Jurkat, Clone E6-1 (cell line): Measurements from ENCODE around the gene ZNF595. TPM values are rescaled to one million over a fixed set of nuclear protein-coding genes. Genes with fewer than 3 reads are reported as not detected.
A peak's percentile ranks its signal among the peaks of the same experiment; 100 is the strongest.
"Not testable (repeated sequence)": the region's sequence is repeated elsewhere in the genome, so short reads cannot be mapped to it uniquely, and the experiment has no call there.

Experiments used
- DNase-seq: peaks from one replicate; pipeline ENCODE4 v3.0.0-alpha.2; 2011; ENCODE audit warnings: low read depth, low spot score
- H3K4me3 ChIP-seq: 2 replicates; pipeline ENCODE4 v1.5.1; 2011; ENCODE audit warnings: mild to moderate bottlenecking, low read length, control low read depth, moderate library complexity
- polyA plus RNA-seq: library from polyadenylated mRNA; unstranded; fragments of >200 nt; gene quantifications from one replicate; pipeline ENCODE4 v1.2.1, GENCODE V29; 2012; ENCODE audit warnings: missing spikeins; ENCODE audit not compliant: insufficient read length, insufficient read depth

The ZNF595 gene
- polyA plus RNA-seq = 3.3 TPM

GRCh38 chr4:52804-53479 is at the start of gene ZNF595:
Gene ZNF595, plus strand, starts transcription at chr4:53321. Its CDS starts 168 bp downstream, at chr4:53489.
- peak within 1 kb of the TSS; percentile 21; the same call in 1 of the 2 replicates for H3K4me3 ChIP-seq
- not testable (repeated sequence) for DNase-seq

- not testable (repeated sequence) for DNase-seq, H3K4me3 ChIP-seq
These were observed 42.9 kb upstream of the ZNF595 start for GRCh38 chr4:9937-10870.

DNA sequence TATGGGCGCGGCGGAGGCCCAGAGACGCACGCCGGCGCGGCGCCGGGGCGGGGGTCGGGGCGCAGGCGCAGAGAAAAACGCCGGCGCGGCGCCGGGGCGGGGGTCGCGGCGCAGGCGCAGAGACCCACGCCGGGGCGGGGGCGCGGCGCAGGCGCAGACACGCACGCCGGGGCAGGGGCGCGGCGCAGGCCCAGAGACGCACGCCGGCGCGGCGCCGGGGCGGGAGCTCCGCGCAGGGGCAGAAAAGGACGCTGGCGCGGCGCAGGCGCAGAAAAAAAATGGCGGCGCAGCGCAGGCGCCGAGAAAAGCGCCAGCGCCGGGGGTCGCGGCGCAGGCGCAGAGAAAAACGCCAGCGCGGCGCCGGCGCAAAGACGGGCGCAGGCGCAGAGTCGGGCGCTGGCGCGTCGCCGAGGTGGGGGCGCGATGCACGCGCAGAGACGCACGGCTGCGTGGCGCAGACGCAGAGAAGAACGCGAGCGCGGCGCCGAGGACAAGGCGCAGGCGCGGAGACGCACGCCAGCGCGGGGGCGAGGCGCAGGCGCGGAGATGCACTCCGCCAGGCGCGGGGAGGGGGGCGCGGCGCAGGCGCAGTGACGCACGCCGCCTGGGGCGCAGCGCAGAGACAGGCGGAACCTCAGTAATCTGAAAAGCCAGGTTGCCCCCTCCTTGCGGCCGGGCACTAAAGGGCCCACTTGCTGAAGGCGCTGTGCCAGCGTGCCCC is 41.9 kb upstream of the ZNF595 start:
- not testable (repeated sequence) for DNase-seq, H3K4me3 ChIP-seq

DNA sequence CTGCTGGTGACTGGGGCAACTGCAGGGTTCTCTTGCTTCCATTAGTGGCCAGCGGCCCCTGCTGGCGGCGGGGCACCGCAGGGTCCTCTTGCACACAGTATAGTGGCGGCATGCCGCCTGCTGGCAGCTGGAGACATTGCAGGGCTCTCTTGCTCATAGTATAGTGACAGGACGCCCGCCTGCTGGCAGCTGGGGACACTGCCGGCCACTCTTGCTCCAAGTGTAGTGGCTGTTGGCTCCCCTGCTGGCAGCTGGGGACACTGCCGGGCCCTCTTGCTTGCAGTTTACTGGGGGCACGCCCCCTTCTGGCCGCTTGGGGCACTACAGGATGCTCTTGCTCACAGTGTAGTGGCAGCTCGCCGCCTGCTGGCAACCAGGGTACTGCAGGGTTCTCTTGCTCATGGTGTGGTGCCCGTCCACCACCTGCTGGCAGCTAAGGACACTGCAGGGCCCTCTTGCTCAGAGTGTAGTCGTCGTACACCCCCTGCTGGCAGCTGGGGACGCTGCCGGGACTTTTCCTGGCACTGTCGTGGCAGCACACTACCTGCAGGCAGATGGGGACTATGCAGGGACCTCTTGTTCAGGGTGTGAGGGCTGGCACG is 41.2 kb upstream of the ZNF595 start:
- H3K4me3 ChIP-seq, DNase-seq: not testable (repeated sequence)

- H3K4me3 ChIP-seq, DNase-seq: not testable (repeated sequence)
These were observed 35.0 kb upstream of the ZNF595 start for GRCh38 chr4:18128-18527.

DNA sequence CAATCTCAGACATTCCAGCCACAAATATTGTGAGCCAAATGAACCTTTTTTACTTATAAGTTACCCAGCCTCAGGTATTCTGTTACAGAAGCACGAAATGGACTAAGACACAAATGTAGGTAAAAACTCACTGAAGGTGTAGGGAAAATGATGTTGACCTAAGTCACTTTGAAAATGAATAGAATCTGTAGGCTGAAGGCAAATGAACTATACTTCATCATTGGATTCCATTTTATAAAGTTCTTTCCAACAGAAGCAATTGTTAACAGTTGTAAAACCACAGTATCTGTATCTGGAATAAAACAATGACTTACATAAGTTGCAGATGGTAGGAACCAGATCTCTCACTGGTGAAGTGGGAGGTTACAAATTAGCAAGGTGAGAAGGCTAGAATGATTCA is 34.5 kb upstream of the ZNF595 start:
- not testable (repeated sequence) for DNase-seq, H3K4me3 ChIP-seq

DNA sequence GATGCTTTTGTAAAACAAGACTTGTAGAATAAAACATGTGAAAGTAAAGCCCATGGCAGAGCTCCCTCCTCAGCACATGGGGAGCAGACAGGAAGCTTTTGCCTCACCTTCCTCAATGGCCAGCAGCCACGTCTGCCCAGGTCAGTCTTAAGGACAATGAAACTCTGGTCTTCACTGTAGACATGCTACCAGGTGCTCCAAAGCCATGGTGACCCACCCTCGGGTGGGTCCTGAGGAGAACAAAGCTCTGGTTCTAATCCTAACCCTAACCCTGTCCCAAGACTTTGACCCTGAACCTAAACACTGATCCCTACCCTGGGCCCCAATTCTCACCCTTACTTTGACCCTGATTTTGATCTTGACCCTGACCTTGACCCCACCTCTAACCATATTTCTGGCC is 30.2 kb upstream of the ZNF595 start:
- DNase-seq, H3K4me3 ChIP-seq: not testable (repeated sequence)

DNA sequence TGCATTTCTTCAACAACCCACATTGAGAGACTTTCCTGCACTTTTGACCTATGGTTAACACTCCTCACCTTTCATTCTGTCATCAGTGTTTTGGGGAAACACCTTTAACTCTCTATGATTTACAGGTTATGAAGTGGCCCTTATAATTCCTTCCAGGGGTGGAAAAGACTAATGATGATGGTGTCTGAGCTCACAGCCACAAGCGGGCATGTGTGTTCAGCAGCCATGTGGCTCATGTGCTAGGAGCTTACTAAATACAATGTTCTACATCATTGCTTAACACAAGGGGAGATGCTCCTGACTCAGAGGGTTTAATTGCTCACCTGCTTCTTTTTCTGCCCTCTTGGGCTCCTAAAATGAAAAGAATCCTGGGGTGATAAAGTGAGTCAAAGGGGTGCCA is 28.8 kb upstream of the ZNF595 start:
- H3K4me3 ChIP-seq = not testable (repeated sequence)

GRCh38 chr4:27501-27900 is 25.6 kb upstream of the ZNF595 start:
- H3K4me3 ChIP-seq, DNase-seq: not testable (repeated sequence)

More for the DNA sequence above, 28.8 kb upstream of the ZNF595 start:
- DNase-seq = not testable (repeated sequence)

DNA sequence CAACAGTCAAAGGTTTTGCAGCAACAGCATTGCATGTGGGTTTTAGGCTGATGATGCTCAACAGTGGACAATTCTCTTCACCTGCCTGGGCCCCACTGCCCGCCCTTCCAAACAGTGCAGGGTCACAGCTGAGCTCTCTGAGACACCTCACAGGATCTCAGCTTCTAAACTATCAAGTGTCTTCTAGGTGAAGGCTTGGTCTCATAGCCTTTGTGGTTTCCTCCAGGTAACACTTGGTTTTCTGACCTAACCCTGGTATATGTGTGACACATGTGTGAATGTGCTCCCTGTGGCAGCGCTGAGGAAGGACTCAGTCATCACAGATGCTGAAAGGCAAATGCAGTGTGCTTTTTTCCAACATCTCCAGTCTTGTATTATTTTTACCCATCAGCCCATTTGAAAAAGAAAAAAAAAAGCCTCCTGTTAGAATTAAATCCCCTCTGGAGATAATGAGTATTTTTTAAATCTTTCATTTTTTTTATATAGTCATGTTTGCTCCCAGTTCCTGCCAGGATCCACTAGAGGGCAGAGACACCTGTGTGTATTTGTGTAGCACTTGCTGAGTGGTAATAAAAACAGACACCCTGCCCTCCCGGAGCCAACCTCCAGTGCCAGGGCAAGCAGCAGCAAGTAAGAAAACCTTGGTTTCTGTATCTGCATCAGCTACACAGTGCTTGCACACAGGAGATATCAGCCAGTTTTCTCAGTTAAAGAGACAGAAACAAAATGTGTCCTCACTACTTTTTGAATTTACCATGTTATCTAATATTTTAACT is 24.2 kb upstream of the ZNF595 start:
- not testable (repeated sequence) for DNase-seq, H3K4me3 ChIP-seq

DNA sequence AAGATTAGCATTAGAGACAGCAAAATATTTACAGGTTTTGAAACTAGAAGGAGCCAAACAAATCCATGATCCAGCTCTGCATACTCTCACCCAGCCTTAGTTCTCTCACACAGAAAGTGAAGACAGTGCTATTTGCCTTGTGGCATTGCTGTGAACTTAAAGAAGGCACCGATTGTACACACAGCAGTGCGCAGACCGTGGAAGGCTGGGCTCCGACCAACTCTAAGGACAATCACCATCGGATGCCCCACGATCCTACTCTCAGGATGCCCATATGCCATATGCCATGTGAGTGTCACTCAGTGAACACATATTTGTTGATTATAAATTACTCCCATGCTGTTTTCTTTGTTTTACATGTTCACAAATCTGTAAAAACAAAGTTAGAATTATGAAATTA is 19.8 kb upstream of the ZNF595 start:
- not testable (repeated sequence) for DNase-seq, H3K4me3 ChIP-seq

GRCh38 chr4:36559-37415 is 16.3 kb upstream of the ZNF595 start:
- H3K4me3 ChIP-seq, DNase-seq: not testable (repeated sequence)

DNA sequence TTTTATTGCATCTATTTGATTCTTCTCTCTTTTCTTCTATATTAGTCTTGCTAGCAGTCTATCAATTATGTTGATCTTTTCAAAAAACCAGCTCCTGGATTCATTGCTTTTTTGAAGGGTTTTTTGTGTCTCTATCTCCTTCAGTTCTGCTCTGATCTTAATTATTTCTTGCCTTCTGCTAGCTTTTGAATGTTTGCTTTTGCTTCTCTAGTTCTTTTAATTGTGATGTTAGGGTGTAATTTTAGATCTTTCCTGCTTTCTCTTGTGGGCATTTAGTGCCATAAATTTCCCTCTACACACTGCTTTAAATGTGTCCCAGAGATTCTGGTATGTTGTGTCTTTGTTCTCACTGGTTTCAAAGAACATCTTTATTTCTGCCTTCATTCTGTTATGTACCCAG is 14.9 kb upstream of the ZNF595 start:
- not testable (repeated sequence) for DNase-seq, H3K4me3 ChIP-seq

DNA sequence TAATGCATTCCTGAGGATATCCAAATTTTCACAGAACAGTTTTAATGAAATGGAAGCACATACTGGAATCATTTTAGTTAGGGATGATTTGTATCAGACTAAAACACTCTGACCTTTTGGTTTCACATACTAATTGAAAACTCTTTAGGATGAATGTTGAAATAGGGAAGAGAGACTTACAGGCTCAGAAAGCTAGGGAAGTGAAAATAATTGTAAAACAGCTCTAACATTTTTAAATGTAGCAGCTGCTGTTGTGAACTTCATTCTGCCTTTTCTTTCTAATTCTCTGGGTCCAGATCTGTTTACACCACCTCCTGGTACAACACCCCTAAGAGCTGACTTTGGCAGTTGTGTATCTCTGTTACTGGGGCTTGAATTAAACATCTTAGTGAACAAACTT is 9.7 kb upstream of the ZNF595 start:
- not testable (repeated sequence) for DNase-seq, H3K4me3 ChIP-seq

DNA sequence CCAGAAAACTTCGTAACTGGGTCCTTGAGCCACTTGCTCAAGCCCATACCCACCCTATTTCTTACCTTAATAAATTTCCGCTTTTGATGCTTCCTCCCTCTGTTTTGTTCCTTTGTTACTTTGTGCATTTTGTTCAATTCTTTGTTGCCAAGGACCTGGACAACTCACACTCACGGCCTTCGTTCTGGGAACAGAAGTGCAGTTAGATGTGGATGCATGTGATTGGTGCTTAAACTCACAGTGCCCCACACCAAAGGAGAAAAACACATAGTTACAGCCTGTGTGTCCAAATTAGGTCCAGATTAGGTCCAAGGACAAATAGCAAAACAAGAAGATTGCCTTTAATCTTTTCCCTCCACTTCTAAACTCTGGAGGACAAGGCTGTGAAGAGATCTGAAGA is 1.9 kb upstream of the ZNF595 start:
- DNase-seq = peak; percentile 6
- not testable (repeated sequence) for H3K4me3 ChIP-seq

DNA sequence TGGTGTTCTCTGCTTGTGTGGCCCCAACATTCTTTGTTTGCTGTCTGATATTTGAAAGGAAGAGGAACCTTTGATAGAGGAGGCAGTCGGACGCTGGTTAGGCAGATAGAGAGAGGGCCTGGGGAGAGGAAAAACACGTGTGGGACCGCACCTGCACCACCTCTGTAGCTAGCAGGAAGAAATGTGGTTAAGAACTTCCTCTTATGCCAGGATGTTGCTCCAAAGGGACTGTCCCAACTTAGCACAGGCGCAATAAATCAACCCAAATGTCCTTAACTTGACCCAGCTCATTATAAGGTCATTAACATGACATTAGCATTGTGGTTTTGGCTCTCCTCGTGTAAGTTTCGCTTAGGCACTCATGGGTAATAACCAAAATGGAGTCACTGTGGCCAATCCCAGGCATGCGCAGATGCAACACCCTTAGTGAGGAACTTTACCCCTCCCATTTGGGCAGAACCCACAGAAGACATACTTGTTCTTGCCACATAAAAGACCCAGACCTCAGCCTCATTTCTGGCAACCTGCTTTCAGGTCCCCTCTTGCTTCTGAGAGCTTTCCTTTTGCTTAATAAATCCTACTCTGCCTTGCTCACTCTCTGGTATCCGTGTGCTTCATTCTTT is 1.4 kb upstream of the ZNF595 start:
- DNase-seq, H3K4me3 ChIP-seq: not testable (repeated sequence)

DNA sequence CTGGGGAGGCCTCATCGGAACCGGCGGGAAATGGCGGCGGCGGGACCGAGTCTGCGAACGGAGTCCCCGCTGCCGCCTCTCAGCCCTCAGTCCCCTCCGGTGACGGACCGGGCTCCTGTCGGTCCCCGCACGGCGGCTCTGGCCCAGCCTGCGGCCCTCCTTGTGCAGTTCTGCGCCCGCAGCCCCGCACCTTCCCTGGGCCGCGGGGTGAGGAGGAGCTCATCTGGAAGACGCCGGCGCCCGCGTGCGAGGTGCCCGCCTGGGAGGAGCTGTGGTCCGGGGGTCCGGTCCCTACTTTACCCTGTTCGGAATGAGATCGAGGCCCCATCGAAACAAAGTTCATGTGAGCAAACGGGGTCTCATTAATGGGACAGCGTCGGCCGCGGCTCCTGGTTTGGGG is 400 bp downstream of the ZNF595 start:
- not testable (repeated sequence) for H3K4me3 ChIP-seq, DNase-seq
